SK-N-SH treated with all-trans-retinoic acid at 6 μM for 48 hours (cell line): ENCODE data around the gene DYRK3.

ENCODE experiments used
- CSDC2 ChIP-seq: fragments of 250-450 bp; sonication (Bioruptor Pico); IDR thresholded peaks from 2 replicates; pipeline ENCODE4 v1.5.0; 2020; ENCODE audit warnings: mild to moderate bottlenecking, moderate library complexity
- OSR1 ChIP-seq: fragments of 250-450 bp; sonication (Bioruptor Pico); IDR thresholded peaks from 2 replicates; pipeline ENCODE4 v1.8.0; 2022; ENCODE audit warnings: moderate library complexity, mild to moderate bottlenecking, inconsistent platforms
- ZNF565 ChIP-seq: fragments of 450-650 bp; formaldehyde crosslinking; conservative IDR thresholded peaks from 2 replicates; pipeline ENCODE4 v1.5.0; 2020; ENCODE audit warnings: low read depth, mild to moderate bottlenecking, moderate library complexity
- ZNF70 ChIP-seq: fragments of 450-650 bp; formaldehyde crosslinking; IDR thresholded peaks from 2 replicates; pipeline ENCODE4 v1.5.0; 2020; ENCODE audit warnings: mild to moderate bottlenecking, moderate library complexity
- TF ChIP-seq, protein P1 (sequence below): fragments of 250-450 bp; sonication (Bioruptor Pico); IDR thresholded peaks from 2 replicates; pipeline ENCODE4 v1.5.1; 2021; ENCODE audit warnings: mild to moderate bottlenecking, moderate library complexity
- TF ChIP-seq, protein P2 (sequence below): fragments of 250-450 bp; sonication (Bioruptor Pico); IDR thresholded peaks from 2 replicates; pipeline ENCODE4 v1.5.1; 2020; ENCODE audit warnings: low read depth, mild to moderate bottlenecking, moderate library complexity

DNA sequence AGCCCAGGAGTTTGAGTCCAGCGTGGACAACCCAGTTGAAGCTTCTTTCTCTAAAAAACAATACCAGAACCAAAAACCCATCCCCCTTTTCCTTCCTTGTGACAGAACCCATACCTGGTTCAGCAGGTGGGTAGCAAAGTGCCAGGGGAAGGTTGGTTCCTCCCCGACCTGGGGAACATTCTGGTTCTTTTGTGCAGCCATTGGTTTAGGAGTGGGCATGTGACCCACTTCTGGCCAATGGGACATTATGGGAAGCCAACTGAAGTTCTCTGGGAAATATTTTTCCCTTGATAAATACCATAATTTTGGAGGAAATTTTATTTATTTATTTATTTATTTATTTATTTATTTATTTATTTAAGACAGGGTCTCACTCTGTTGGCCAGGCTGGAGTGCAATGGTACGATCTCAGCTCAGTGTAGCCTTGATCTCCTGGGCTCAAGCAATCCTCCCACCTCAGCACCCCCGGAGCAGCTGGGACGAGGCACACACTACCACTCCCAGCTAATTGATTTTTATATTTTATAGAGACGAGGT is 33.6 kb downstream of the DYRK3 start:
- TF ChIP-seq, protein P1, sequence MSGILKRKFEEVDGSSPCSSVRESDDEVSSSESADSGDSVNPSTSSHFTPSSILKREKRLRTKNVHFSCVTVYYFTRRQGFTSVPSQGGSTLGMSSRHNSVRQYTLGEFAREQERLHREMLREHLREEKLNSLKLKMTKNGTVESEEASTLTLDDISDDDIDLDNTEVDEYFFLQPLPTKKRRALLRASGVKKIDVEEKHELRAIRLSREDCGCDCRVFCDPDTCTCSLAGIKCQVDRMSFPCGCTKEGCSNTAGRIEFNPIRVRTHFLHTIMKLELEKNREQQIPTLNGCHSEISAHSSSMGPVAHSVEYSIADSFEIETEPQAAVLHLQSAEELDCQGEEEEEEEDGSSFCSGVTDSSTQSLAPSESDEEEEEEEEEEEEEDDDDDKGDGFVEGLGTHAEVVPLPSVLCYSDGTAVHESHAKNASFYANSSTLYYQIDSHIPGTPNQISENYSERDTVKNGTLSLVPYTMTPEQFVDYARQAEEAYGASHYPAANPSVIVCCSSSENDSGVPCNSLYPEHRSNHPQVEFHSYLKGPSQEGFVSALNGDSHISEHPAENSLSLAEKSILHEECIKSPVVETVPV = no peak
- TF ChIP-seq CSDC2 (CRISPR knock-in tag) (no peak), ZNF565 (CRISPR knock-in tag) (no peak), OSR1 (no peak), ZNF70 (CRISPR knock-in tag) (no peak)
- TF ChIP-seq, protein P2, sequence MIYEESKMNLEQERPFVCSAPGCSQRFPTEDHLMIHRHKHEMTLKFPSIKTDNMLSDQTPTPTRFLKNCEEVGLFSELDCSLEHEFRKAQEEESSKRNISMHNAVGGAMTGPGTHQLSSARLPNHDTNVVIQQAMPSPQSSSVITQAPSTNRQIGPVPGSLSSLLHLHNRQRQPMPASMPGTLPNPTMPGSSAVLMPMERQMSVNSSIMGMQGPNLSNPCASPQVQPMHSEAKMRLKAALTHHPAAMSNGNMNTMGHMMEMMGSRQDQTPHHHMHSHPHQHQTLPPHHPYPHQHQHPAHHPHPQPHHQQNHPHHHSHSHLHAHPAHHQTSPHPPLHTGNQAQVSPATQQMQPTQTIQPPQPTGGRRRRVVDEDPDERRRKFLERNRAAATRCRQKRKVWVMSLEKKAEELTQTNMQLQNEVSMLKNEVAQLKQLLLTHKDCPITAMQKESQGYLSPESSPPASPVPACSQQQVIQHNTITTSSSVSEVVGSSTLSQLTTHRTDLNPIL = no peak
